Measurements from ENCODE around the gene ZFPM1.

GRCh38 chr16:88453611-88454522 is 787 bp downstream of the ZFPM1 start:
- no peak for TF ChIP-seq POLR2AphosphoS5 (IDR thresholded peaks at IDR 0.05; ENCODE audit: borderline replicate concordance, low read depth, low read length)
- no peak for TF ChIP-seq EZH2 (IDR thresholded peaks at IDR 0.05)
- no peak for TF ChIP-seq FOXP2 (optimal IDR thresholded peaks at IDR 0.05; ENCODE audit: control extremely low read depth, extremely low read length, insufficient read depth)
